Osteocyte (in vitro differentiated cells): ENCODE measurements around the gene PCK1. TPM values are rescaled to one million over a fixed set of nuclear protein-coding genes. Genes with fewer than 3 reads are reported as not detected.

Source experiments
- DNase-seq: peaks from one replicate; pipeline ENCODE4 v3.0.0; 2021; ENCODE audit warnings: mixed read lengths; ENCODE audit not compliant: unreplicated experiment; ENCODE audit errors: extremely low spot score
- H3K27ac Mint-ChIP-seq: one replicate; pipeline ENCODE4 v1.8.0; 2021; ENCODE audit warnings: mild to moderate bottlenecking, mixed read lengths; ENCODE audit not compliant: unreplicated experiment
- H3K27me3 Mint-ChIP-seq: one replicate; pipeline ENCODE4 v1.8.0; 2021; ENCODE audit warnings: mixed read lengths; ENCODE audit not compliant: unreplicated experiment
- H3K36me3 Mint-ChIP-seq: one replicate; pipeline ENCODE4 v1.8.0; 2021; ENCODE audit warnings: mixed read lengths; ENCODE audit not compliant: unreplicated experiment
- H3K4me1 Mint-ChIP-seq: one replicate; pipeline ENCODE4 v1.8.0; 2021; ENCODE audit warnings: mixed read lengths; ENCODE audit not compliant: unreplicated experiment
- H3K4me3 Mint-ChIP-seq: one replicate; pipeline ENCODE4 v1.8.0; 2021; ENCODE audit warnings: mild to moderate bottlenecking, moderate library complexity, mixed read lengths; ENCODE audit not compliant: unreplicated experiment
- H3K9me3 Mint-ChIP-seq: one replicate; pipeline ENCODE4 v1.8.0; 2021; ENCODE audit warnings: mixed read lengths; ENCODE audit not compliant: unreplicated experiment
- CTCF ChIP-seq: fragments of 200-600 bp; sonication (generic); IDR thresholded peaks from 2 replicates; pipeline ENCODE4 v1.5.0; 2021; ENCODE audit warnings: antibody characterized with exemption, mild to moderate bottlenecking, moderate library complexity
- total RNA-seq: library from RNA; stranded (reverse); gene quantifications from 2 replicates; pipeline ENCODE4 v1.2.1, GENCODE V29; 2021

The PCK1 gene
- total RNA-seq, 1 donor from 2014 or later, result not detected

GRCh38 chr20:57616143-57616951 lies 55.4 kb downstream of the PCK1 start:
- no peak overlapping the region for H3K4me3 Mint-ChIP-seq
- no peaks in the 10 kb centered on the region for H3K4me1 Mint-ChIP-seq
- peaks cover 45% of the 10 kb centered on the region for H3K27me3 Mint-ChIP-seq
- no peak overlapping the region for H3K27ac Mint-ChIP-seq
- no peaks in the 10 kb centered on the region for H3K36me3 Mint-ChIP-seq
- H3K9me3 Mint-ChIP-seq, result no peaks in the 10 kb centered on the region
- DNase-seq, result peak; percentile 78
- TF ChIP-seq CTCF, result no peak

GRCh38 chr20:57617079-57617795 lies 56.3 kb downstream of the PCK1 start:
- TF ChIP-seq CTCF, result no peak
- Mint-ChIP-seq H3K4me1 (no peaks in the 10 kb centered on the region), H3K9me3 (no peaks in the 10 kb centered on the region), H3K4me3 (no peak overlapping the region), H3K27me3 (peaks cover 45% of the 10 kb centered on the region), H3K27ac (no peak overlapping the region), H3K36me3 (no peaks in the 10 kb centered on the region)
- DNase-seq, result peak; percentile 72

Other genes starting within 250 kb of the PCK1 start
- gene SPO11, start 231.3 kb upstream of the PCK1 start, total RNA-seq, result not detected in 2 replicates
- gene RAE1, start 209.9 kb upstream of the PCK1 start, total RNA-seq, result 24.3 and 24.7 TPM in 2 replicates
- 17.8 and 18.8 TPM in 2 replicates for gene RBM38, start 169.7 kb upstream of the PCK1 start, total RNA-seq
- gene CTCFL, start 36.0 kb upstream of the PCK1 start, total RNA-seq, result not detected in 2 replicates
- not detected in 2 replicates for gene ZBP1, start 59.3 kb downstream of the PCK1 start, total RNA-seq
- 24.1 and 28.2 TPM in 2 replicates for gene PMEPA1, start 148.9 kb downstream of the PCK1 start, total RNA-seq